Right lobe of liver (tissue), 4 donors: ENCODE measurements around the gene ARL15.

Experiments used
- CTCF ChIP-seq, 4 donors: fragments of 200-600 bp in 3 of 4; fragments of 450-650 bp in 1 of 4; IDR thresholded peaks; one replicate each; pipeline versions ENCODE4 v1.5.1 to v1.8.0; 2016 to 2022; ENCODE audit warnings: antibody characterized with exemption in 4 of 4, mild to moderate bottlenecking in 2 of 4
- POLR2A ChIP-seq: fragments of 450-650 bp; IDR thresholded peaks from one replicate; pipeline ENCODE4 v1.6.1; 2017; ENCODE audit warnings: antibody characterized with exemption, mild to moderate bottlenecking
- donor health status: DM: no; HTN: no; CAD: no.
- donor health status: DM: no; HTN: no; CAD: no.
- donor health status: DM: no; HTN: yes; CAD: no.

- TF ChIP-seq POLR2A (no peak), CTCF (IDR thresholded peaks at IDR 0.05) (no peak)
These were observed 339.2 kb downstream of the ARL15 start for GRCh38 chr5:53971131-53971530.
